H9 (cell line): ENCODE data around the gene POLD3. TPM values are rescaled to one million over a fixed set of nuclear protein-coding genes. Genes with fewer than 3 reads are reported as not detected.

Experiments used
- DNase-seq: peaks from one replicate; pipeline ENCODE4 v3.0.0-alpha.2; 2017
- H2AFZ ChIP-seq: one replicate; pipeline ENCODE4 v1.6.1; 2013; ENCODE audit warnings: mild to moderate bottlenecking, low read length, control low read depth, moderate library complexity
- H2AK5ac ChIP-seq: 2 replicates; pipeline ENCODE4 v1.6.1; 2013; ENCODE audit warnings: low read length, control low read depth, mixed read lengths; ENCODE audit not compliant: insufficient read length
- H2BK120ac ChIP-seq: one replicate; pipeline ENCODE4 v1.6.1; 2013; ENCODE audit warnings: low read depth, mild to moderate bottlenecking, low read length, control low read depth, inconsistent platforms; ENCODE audit not compliant: poor library complexity, severe bottlenecking
- H2BK12ac ChIP-seq: 2 replicates; pipeline ENCODE4 v1.6.1; 2013; ENCODE audit warnings: low read length, control low read depth, mixed read lengths, low read depth; ENCODE audit not compliant: insufficient read length
- H2BK15ac ChIP-seq: 2 replicates; pipeline ENCODE4 v1.6.1; 2013; ENCODE audit warnings: low read depth, low read length, control low read depth
- H2BK20ac ChIP-seq: one replicate; pipeline ENCODE4 v1.6.1; 2013; ENCODE audit warnings: low read depth, mild to moderate bottlenecking, low read length, control low read depth, inconsistent platforms; ENCODE audit not compliant: poor library complexity, severe bottlenecking
- H2BK5ac ChIP-seq: 2 replicates; pipeline ENCODE4 v1.6.1; 2013; ENCODE audit warnings: low read length, control low read depth, mixed read lengths; ENCODE audit not compliant: insufficient read length
- H3K14ac ChIP-seq: 2 replicates; pipeline ENCODE4 v1.6.1; 2013; ENCODE audit warnings: low read length, control low read depth; ENCODE audit not compliant: insufficient read depth
- H3K18ac ChIP-seq: 2 replicates; pipeline ENCODE4 v1.6.1; 2013; ENCODE audit warnings: low read depth, mild to moderate bottlenecking, mixed read lengths, low read length, control low read depth; ENCODE audit not compliant: insufficient read length
- H3K23ac ChIP-seq: 2 replicates; pipeline ENCODE4 v1.6.1; 2013; ENCODE audit warnings: low read length, control low read depth, mixed read lengths, low read depth; ENCODE audit not compliant: insufficient read length
- H3K23me2 ChIP-seq: 2 replicates; pipeline ENCODE4 v1.6.1; 2013; ENCODE audit warnings: low read depth, mild to moderate bottlenecking, mixed read lengths, low read length, control low read depth; ENCODE audit not compliant: insufficient read length, poor library complexity, severe bottlenecking
- H3K27ac ChIP-seq: 2 replicates; pipeline ENCODE4 v1.5.1; 2013; ENCODE audit warnings: low read length, control low read depth, mixed read lengths, low read depth; ENCODE audit not compliant: insufficient read length
- H3K27me3 ChIP-seq: 2 replicates; pipeline ENCODE4 v1.6.1; 2013; ENCODE audit warnings: low read length, control low read depth, inconsistent platforms; ENCODE audit not compliant: insufficient read depth
- H3K4ac ChIP-seq: 2 replicates; pipeline ENCODE4 v1.6.1; 2013; ENCODE audit warnings: low read depth, mild to moderate bottlenecking, control low read depth, inconsistent platforms, low read length, moderate library complexity
- H3K4me1 ChIP-seq: 2 replicates; pipeline ENCODE4 v1.6.1; 2013; ENCODE audit warnings: low read length, control low read depth, inconsistent platforms; ENCODE audit not compliant: insufficient read depth
- H3K4me2 ChIP-seq: 2 replicates; pipeline ENCODE4 v1.6.1; 2013; ENCODE audit warnings: low read length, control low read depth, mixed read lengths; ENCODE audit not compliant: insufficient read length, insufficient read depth
- H3K56ac ChIP-seq: 2 replicates; pipeline ENCODE4 v1.6.1; 2013; ENCODE audit warnings: low read depth, mild to moderate bottlenecking, mixed read lengths, low read length, control low read depth; ENCODE audit not compliant: insufficient read length
- H3K79me1 ChIP-seq: 2 replicates; pipeline ENCODE4 v1.6.1; 2013; ENCODE audit warnings: low read depth, mild to moderate bottlenecking, moderate library complexity, low read length, control low read depth, inconsistent platforms; ENCODE audit not compliant: insufficient read depth, poor library complexity, severe bottlenecking
- H3K79me2 ChIP-seq: 2 replicates; pipeline ENCODE4 v1.6.1; 2013; ENCODE audit warnings: low read length, control low read depth, inconsistent platforms; ENCODE audit not compliant: insufficient read depth
- H3K9ac ChIP-seq: 2 replicates; pipeline ENCODE4 v1.6.1; 2013; ENCODE audit warnings: low read length, control low read depth, mixed read lengths; ENCODE audit not compliant: insufficient read length; ENCODE audit errors: extremely low read depth
- H3K9me3 ChIP-seq: one replicate; pipeline ENCODE4 v1.6.1; 2013; ENCODE audit warnings: low read depth, low read length, inconsistent platforms; ENCODE audit not compliant: control insufficient read depth
- H3T11ph ChIP-seq: one replicate; pipeline ENCODE4 v1.6.1; 2013; ENCODE audit warnings: mild to moderate bottlenecking, low read length, control low read depth, inconsistent platforms
- H4K20me1 ChIP-seq: one replicate; pipeline ENCODE4 v1.6.1; 2013; ENCODE audit not compliant: control insufficient read depth, insufficient read length, insufficient read depth
- H4K5ac ChIP-seq: 2 replicates; pipeline ENCODE4 v1.6.1; 2013; ENCODE audit warnings: low read depth, mild to moderate bottlenecking, mixed read lengths, low read length, control low read depth; ENCODE audit not compliant: insufficient read length
- H4K8ac ChIP-seq: replicated peaks from 2 replicates; pipeline ENCODE4 v1.6.1; 2013; ENCODE audit warnings: low read length, control low read depth, mixed read lengths, low read depth; ENCODE audit not compliant: insufficient read length
- H4K91ac ChIP-seq: 2 replicates; pipeline ENCODE4 v1.6.1; 2013; ENCODE audit warnings: low read depth, mild to moderate bottlenecking, moderate library complexity, mixed read lengths, low read length, control low read depth; ENCODE audit not compliant: insufficient read length
- H3K27ac Mint-ChIP-seq, 3 experiments: 2 replicates in 2 of 3; 3 replicates in 1 of 3; pipeline ENCODE4 v1.8.0; 2020 to 2021; ENCODE audit warnings: mixed read lengths in 3 of 3, mild to moderate bottlenecking in 1 of 3, moderate library complexity in 1 of 3
- H3K27me3 Mint-ChIP-seq: 2 replicates; pipeline ENCODE4 v1.8.0; 2021; ENCODE audit warnings: low read depth, mild to moderate bottlenecking, moderate library complexity, mixed read lengths
- H3K36me3 Mint-ChIP-seq, 3 experiments: 2 replicates in 2 of 3; 3 replicates in 1 of 3; pipeline ENCODE4 v1.8.0; 2020 to 2021; ENCODE audit warnings: low read depth in 3 of 3, mixed read lengths in 3 of 3; ENCODE audit not compliant: insufficient read depth in 1 of 3
- H3K4me1 Mint-ChIP-seq, 2 experiments: 2 replicates each; pipeline ENCODE4 v1.8.0; 2020; ENCODE audit warnings: mixed read lengths in 2 of 2
- H3K4me3 Mint-ChIP-seq, 2 experiments: 2 replicates in 1 of 2; 3 replicates in 1 of 2; pipeline ENCODE4 v1.8.0; 2020 to 2021; ENCODE audit warnings: mild to moderate bottlenecking in 2 of 2, mixed read lengths in 2 of 2, moderate library complexity in 1 of 2
- H3K9me3 Mint-ChIP-seq, 2 experiments: 2 replicates in 1 of 2; 3 replicates in 1 of 2; pipeline ENCODE4 v1.8.0; 2020; ENCODE audit warnings: mild to moderate bottlenecking in 2 of 2, mixed read lengths in 2 of 2, moderate library complexity in 1 of 2
- CTCF ChIP-seq: fragments of 200-600 bp; sonication (generic); conservative IDR thresholded peaks from 3 replicates; pipeline ENCODE4 v1.8.0; 2021; ENCODE audit warnings: antibody characterized with exemption, mild to moderate bottlenecking
- WGBS: extraction: QIAGEN DNeasy Blood & Tissue Kit; methylation state at CpG from one replicate; pipeline ENCODE4 v1.1.7; 2013; ENCODE audit warnings: missing lambda C conversion rate, low lambda C conversion rate, mixed read lengths; ENCODE audit not compliant: insufficient read length; ENCODE audit errors: extremely low coverage; 5-methylcytosine and 5-hydroxymethylcytosine counted together
- total RNA-seq: library from RNA; stranded (reverse); gene quantifications from 2 replicates; pipeline ENCODE4 v1.2.1, GENCODE V29; 2021

The POLD3 gene
- total RNA-seq, 1 experiment from 2014 or later: 34.1 TPM

GRCh38 chr11:74571062-74571399, 21.4 kb upstream of the POLD3 start:
- Histone ChIP-seq H3K14ac (no peak overlapping the region), H2BK15ac (no peak overlapping the region), H3K79me2 (no peaks in the 10 kb centered on the region), H3K9me3 (no peaks in the 10 kb centered on the region), H3K23me2 (no peaks in the 10 kb centered on the region), H3K79me1 (no peaks in the 10 kb centered on the region), H3K4me1 (no peaks in the 10 kb centered on the region), H2AFZ (no peak overlapping the region), H2BK5ac (no peak overlapping the region), H2BK120ac (no peak overlapping the region), H3K27ac (no peak overlapping the region), H2AK5ac (no peak overlapping the region), H3K9ac (no peak overlapping the region), H3T11ph (no peak overlapping the region), H4K5ac (no peak overlapping the region), H2BK12ac (no peak overlapping the region), H4K20me1 (no peaks in the 10 kb centered on the region), H3K23ac (no peak overlapping the region), H2BK20ac (no peak overlapping the region), H4K8ac (no peak overlapping the region), H3K27me3 (no peaks in the 10 kb centered on the region), H3K4me2 (no peak overlapping the region), H3K56ac (no peak overlapping the region), H4K91ac (no peak overlapping the region), H3K18ac (no peak overlapping the region), H3K4ac (no peak overlapping the region)
- H3K36me3 Mint-ChIP-seq: no peaks in the 10 kb centered on the region
- no peak for TF ChIP-seq CTCF
- no peak overlapping the region for H3K27ac Mint-ChIP-seq
- H3K27me3 Mint-ChIP-seq: no peaks in the 10 kb centered on the region
- DNase-seq: no peak
- whole genome bisulfite sequencing: no CpG with 5 or more reads among the region's 2 CpGs
- no peaks in the 10 kb centered on the region for H3K4me1 Mint-ChIP-seq
- H3K4me3 Mint-ChIP-seq: no peak overlapping the region
- no peaks in the 10 kb centered on the region for H3K9me3 Mint-ChIP-seq
